Activated CD8-positive, alpha-beta T cell treated with anti-CD3 and anti-CD28 coated beads, Interleukin-2, amount 10 ng/mL, durations not matched to agents 7 days and 5 days (primary cell): ENCODE measurements around the gene TMEM208. TPM values are rescaled to one million over a fixed set of nuclear protein-coding genes. Genes with fewer than 3 reads are reported as not detected.
A peak's percentile ranks its signal among the peaks of the same experiment; 100 is the strongest.

ENCODE experiments used
- ATAC-seq: fragments of 150-1000 bp; cut with Tn5 transposase; one replicate; pipeline ENCODE4 v1.10.0; 2021; ENCODE audit warnings: moderate library complexity
- CTCF ChIA-PET: fragments of 350-600 bp; sonication (Branson Sonifier 250); formaldehyde crosslinking; loops from one replicate; lab custom pipeline; 2021; ENCODE audit warnings: antibody characterized with exemption; lab: Charles Lee
- POLR2A ChIA-PET: fragments of 350-600 bp; sonication (Branson Sonifier 250); formaldehyde crosslinking; loops from one replicate; lab custom pipeline; 2021; ENCODE audit warnings: antibody characterized with exemption; lab: Charles Lee
- DNase-seq: peaks from one replicate; pipeline ENCODE4 v3.0.0-alpha.2; 2020
- H3K27ac Mint-ChIP-seq: one replicate; pipeline ENCODE4 v1.8.0; 2021; ENCODE audit warnings: mild to moderate bottlenecking, mixed read lengths
- H3K27me3 Mint-ChIP-seq: one replicate; pipeline ENCODE4 v1.8.0; 2021; ENCODE audit warnings: low read depth, mixed read lengths
- H3K36me3 Mint-ChIP-seq: one replicate; pipeline ENCODE4 v1.8.0; 2021; ENCODE audit warnings: low read depth, mixed read lengths
- H3K4me1 Mint-ChIP-seq: one replicate; pipeline ENCODE4 v1.8.0; 2021; ENCODE audit warnings: low read depth, mixed read lengths
- H3K4me3 Mint-ChIP-seq: one replicate; pipeline ENCODE4 v1.8.0; 2021; ENCODE audit warnings: mild to moderate bottlenecking, mixed read lengths
- H3K9me3 Mint-ChIP-seq: one replicate; pipeline ENCODE4 v1.8.0; 2022; ENCODE audit warnings: mixed read lengths; ENCODE audit not compliant: insufficient read depth
- total RNA-seq, 2 experiments: library from RNA; stranded (reverse); gene quantifications; one replicate each; pipeline ENCODE4 v1.2.3, GENCODE V29; 2021

The TMEM208 gene
- total RNA-seq, 2 experiments from 2014 or later, result 33.7 TPM

DNA sequence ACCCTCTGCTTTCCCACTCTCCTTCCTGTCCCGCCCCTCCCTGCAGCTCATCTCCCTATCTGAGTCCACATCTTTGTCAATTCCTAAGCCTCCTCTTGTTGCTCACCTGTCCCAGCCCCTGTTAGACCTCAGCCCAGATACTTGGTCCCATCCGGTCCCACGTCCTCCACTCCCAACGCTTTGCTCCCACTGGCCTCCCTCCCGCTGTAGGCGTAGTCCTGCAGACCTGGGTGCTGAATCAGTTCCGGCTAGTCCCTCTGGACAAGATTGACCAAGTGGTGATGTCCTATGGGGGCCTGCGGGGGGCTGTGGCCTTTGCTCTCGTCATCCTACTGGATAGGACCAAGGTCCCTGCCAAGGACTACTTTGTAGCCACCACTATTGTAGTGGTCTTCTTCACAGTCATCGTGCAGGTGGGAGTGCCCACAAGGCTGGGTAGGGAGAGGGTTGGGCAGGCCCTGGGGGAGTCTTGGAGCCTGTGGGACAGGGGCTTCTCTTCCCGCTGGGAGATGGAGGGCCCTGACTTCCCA is 29.8 kb downstream of the TMEM208 start:
- Mint-ChIP-seq H3K27ac (no peak overlapping the region), H3K4me1 (no peaks in the 10 kb centered on the region), H3K4me3 (no peak overlapping the region), H3K9me3 (no peaks in the 10 kb centered on the region), H3K36me3 (no peaks in the 10 kb centered on the region), H3K27me3 (no peaks in the 10 kb centered on the region)
- CTCF ChIA-PET, result no interaction called here
- POLR2A ChIA-PET, result no interaction called here
- DNase-seq (no peak), ATAC-seq (no peak)

DNA sequence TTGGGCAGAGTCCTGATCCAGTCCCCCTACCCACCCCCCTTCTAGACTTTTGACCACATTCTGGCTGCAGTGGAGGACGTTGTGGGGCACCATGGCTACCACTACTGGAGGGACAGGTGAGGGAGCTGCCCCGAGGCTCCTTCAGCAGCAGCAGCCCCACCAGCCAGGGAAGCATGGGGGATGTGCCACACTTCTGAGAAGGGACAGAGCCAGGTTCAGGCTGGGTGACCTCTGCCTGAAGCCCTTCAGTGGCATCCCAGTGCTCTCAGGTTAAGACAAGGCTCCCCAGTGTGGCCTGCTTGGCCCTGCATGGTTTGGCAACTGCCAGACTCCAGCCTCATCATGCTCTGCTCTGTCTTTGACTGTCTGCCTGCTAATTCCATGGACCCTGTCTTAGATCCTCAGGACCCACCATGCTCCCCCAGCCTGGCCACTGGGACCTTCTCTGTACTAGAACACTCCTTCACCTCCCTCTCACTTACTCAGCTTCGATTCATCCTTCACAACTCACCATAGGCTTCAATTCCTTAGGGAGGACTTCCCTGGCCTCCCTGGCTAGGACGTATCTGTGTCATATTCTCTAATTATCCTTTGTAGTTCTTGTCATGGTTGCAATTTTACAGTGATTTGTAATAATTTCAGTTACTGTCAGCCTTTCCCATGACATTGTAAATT is 30.7 kb downstream of the TMEM208 start:
- Mint-ChIP-seq H3K27ac (no peak overlapping the region), H3K9me3 (no peaks in the 10 kb centered on the region), H3K4me3 (no peak overlapping the region), H3K27me3 (no peaks in the 10 kb centered on the region), H3K4me1 (no peaks in the 10 kb centered on the region), H3K36me3 (no peaks in the 10 kb centered on the region)
- ChIA-PET POLR2A (no interaction called here), CTCF (interaction anchor here (1.0 kb wide), 1 partner anchor 21 kb away, joined by 3 read pairs; no protein-coding TSS in a partner anchor)
- DNase-seq (no peak), ATAC-seq (no peak)

DNA sequence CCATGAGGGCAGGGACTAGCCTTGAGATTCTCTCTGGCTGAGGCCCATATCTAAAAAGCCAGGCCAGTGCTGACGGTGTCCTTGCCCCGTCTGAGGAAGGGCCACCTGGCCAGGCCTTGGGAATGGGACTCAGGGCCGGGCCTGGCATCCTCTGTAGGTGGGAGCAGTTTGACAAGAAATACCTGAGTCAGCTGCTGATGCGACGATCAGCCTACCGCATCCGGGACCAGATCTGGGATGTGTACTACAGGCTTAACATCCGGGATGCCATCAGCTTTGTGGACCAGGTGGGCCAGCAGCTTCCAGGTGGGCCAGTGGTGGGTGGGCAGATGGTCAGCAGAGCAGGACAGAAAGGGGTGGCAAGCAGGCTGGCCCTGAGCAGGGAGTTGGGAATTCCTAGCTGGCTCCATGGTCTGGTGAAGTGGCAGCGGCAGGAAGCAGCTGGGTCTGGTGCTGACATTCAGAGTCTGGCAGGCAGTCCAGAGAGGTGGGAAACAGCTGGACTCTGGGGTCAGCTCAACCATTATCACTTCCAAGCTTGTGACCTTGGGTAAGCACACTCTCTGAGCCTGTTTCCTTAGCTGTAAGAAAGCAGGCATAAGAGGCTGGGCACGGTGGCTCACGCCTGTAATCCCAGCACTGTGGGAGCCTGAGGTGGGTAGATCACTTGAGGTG is 31.4 kb downstream of the TMEM208 start:
- Mint-ChIP-seq H3K9me3 (no peaks in the 10 kb centered on the region), H3K36me3 (no peaks in the 10 kb centered on the region), H3K4me3 (no peak overlapping the region), H3K4me1 (no peaks in the 10 kb centered on the region), H3K27me3 (no peaks in the 10 kb centered on the region), H3K27ac (no peak overlapping the region)
- POLR2A ChIA-PET, result no interaction called here
- CTCF ChIA-PET, result interaction anchor here (0.8 to 1.0 kb wide), 2 partner anchors 9 to 20 kb away, joined by 3 read pairs; partner anchors contain the start of gene SLC9A5
- no peak for ATAC-seq
- no peak for DNase-seq

DNA sequence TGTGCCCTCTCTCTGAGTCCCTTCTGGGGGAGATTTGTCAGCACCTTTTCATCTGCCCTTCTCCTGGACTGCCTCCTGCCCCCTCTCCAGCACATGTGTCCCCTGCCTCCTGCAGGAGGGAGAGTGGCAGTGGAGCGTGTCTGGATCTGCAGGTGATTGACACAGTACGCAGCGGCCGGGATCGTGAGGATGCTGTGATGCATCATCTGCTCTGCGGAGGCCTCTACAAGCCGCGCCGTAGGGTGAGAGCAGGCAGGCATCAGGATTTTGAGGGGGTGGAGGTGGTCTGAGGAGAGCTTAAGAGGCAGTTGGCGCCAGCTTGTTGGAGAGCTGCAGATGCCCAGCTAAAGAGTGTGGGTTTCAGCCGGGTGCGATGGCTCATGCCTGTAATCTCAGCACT is 32.8 kb downstream of the TMEM208 start:
- ATAC-seq (no peak), DNase-seq (no peak)
- H3K9me3 Mint-ChIP-seq, result no peaks in the 10 kb centered on the region
- H3K36me3 Mint-ChIP-seq, result no peaks in the 10 kb centered on the region
- ChIA-PET POLR2A (no interaction called here), CTCF (interaction anchor here (0.9 to 2.6 kb wide), 9 partner anchors 10 to 299 kb away, joined by 3 to 34 read pairs (median 6); partner anchors contain the start of genes CES3, KCTD19 and LRRC36)
- no peaks in the 10 kb centered on the region for H3K4me1 Mint-ChIP-seq
- no peaks in the 10 kb centered on the region for H3K27me3 Mint-ChIP-seq
- H3K27ac Mint-ChIP-seq, result no peak overlapping the region
- no peak overlapping the region for H3K4me3 Mint-ChIP-seq

DNA sequence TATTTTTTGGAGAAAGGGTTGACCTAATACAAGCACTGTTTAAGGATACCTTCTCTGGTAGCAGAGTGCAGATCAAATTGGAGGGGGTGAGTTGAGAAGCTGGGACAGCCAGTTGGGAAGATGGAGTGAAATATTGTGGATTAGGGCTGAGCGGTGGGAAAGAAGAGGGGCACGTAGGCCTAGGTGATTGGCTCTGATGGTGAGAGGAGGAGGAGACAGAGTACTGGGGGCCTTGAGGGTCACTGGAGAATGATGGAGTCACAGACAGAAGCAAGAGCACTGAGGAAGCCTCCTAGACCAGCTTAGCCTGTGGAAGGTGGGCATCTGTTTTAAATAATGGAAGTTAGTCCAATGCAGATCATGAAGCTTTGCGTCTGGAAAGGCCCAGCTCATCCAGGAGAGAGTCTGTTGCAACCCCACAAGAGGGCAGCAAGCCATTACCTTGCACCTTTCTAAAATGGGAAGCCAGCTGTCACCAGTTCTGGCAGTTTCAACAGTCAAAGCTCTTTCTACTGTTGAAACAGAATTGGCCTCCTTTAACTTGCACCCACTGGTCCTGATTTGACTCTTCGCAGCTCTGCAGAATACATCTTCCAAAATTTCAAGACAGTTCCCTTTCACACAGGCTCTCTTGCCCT is 33.6 kb downstream of the TMEM208 start:
- POLR2A ChIA-PET, result no interaction called here
- CTCF ChIA-PET, result interaction anchor here (0.7 to 2.6 kb wide), 27 partner anchors 9 to 357 kb away, joined by 3 to 34 read pairs (median 4); partner anchors contain the start of genes CES3, FHOD1, KCTD19 and LRRC36
- no peak overlapping the region for H3K27ac Mint-ChIP-seq
- no peaks in the 10 kb centered on the region for H3K36me3 Mint-ChIP-seq
- H3K9me3 Mint-ChIP-seq, result no peaks in the 10 kb centered on the region
- H3K27me3 Mint-ChIP-seq, result no peaks in the 10 kb centered on the region
- ATAC-seq (peak; percentile 54), DNase-seq (peak; percentile 51)
- H3K4me1 Mint-ChIP-seq, result no peaks in the 10 kb centered on the region
- H3K4me3 Mint-ChIP-seq, result no peak overlapping the region

DNA sequence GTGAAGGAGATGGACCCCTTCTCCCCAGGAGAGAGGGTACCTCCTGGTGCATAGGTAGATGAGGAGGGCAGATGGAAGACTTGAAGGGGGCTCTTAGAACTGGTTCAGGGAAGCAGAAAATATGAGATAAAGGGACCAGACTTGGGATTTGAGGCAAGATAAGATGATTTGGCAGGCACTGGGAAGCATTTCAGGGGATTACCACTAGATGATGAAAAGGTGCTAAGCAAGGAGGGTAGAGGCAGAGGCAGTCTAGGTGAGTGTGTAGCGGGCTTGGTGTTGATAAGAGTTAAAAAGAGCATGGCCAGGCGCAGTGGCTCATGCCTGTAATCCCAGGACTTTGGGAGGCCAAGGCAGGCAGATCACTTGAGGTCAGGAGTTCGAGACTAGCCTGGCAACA is 36.3 kb downstream of the TMEM208 start:
- no peaks in the 10 kb centered on the region for H3K27me3 Mint-ChIP-seq
- ChIA-PET POLR2A (no interaction called here), CTCF (interaction anchor here (1.6 kb wide), 1 partner anchor 165 kb away, joined by 3 read pairs; no protein-coding TSS in a partner anchor)
- no peaks in the 10 kb centered on the region for H3K9me3 Mint-ChIP-seq
- H3K4me1 Mint-ChIP-seq, result no peaks in the 10 kb centered on the region
- no peak for DNase-seq
- H3K27ac Mint-ChIP-seq, result no peak overlapping the region
- H3K4me3 Mint-ChIP-seq, result no peak overlapping the region
- H3K36me3 Mint-ChIP-seq, result no peaks in the 10 kb centered on the region
- ATAC-seq, result no peak

DNA sequence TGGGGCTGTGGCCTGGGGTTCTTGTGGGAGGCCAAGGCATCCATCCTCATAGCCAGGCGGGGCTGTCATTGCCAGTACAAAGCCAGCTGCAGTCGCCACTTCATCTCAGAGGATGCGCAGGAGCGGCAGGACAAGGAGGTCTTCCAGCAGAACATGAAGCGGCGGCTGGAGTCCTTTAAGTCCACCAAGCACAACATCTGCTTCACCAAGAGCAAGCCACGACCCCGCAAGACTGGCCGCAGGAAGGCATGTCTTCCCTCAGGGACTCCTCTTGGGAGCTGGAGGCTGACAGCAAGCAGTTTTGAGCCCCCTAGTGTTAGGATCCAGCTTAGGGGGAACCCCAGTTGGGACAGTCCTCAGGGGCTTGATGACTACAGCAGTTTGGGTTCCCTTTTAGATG is 37.3 kb downstream of the TMEM208 start:
- Mint-ChIP-seq H3K36me3 (no peaks in the 10 kb centered on the region), H3K4me3 (no peak overlapping the region), H3K27ac (no peak overlapping the region), H3K27me3 (no peaks in the 10 kb centered on the region), H3K9me3 (no peaks in the 10 kb centered on the region), H3K4me1 (no peaks in the 10 kb centered on the region)
- CTCF ChIA-PET, result interaction anchor here (1.6 to 2.3 kb wide), 2 partner anchors 16 to 164 kb away, joined by 3 to 5 read pairs; partner anchors contain the start of gene SLC9A5
- ATAC-seq, result no peak
- no peak for DNase-seq
- POLR2A ChIA-PET, result interaction anchor here (1.2 kb wide), 1 partner anchor 21 kb away, joined by 3 read pairs; no protein-coding TSS in a partner anchor

DNA sequence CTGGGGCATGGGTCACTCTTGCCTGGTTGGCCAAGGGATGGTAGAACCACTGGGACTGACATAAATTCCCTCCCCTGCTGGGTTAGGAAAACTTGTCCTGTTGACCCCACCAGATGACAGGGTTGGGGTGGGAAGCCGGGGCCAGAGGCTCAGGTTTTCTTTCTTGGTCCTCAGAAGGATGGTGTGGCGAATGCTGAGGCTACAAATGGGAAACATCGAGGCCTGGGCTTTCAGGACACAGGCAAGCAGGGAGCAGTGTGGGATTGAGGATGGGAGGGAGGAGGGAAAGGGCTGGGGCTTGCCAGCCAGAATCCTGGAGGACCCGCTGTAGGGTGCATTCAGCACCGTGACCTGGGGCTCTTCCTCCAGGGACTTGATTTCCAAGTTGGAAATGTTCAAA is 37.9 kb downstream of the TMEM208 start:
- ChIA-PET POLR2A (interaction anchor here (1.2 kb wide), 1 partner anchor 21 kb away, joined by 3 read pairs; no protein-coding TSS in a partner anchor), CTCF (interaction anchor here (1.5 to 2.3 kb wide), 4 partner anchors 14 to 216 kb away, joined by 3 to 5 read pairs (median 4); partner anchors contain the start of genes ATP6V0D1 and SLC9A5)
- H3K27ac Mint-ChIP-seq, result no peak overlapping the region
- H3K4me1 Mint-ChIP-seq, result no peaks in the 10 kb centered on the region
- no peaks in the 10 kb centered on the region for H3K27me3 Mint-ChIP-seq
- ATAC-seq (no peak), DNase-seq (no peak)
- no peak overlapping the region for H3K4me3 Mint-ChIP-seq
- H3K9me3 Mint-ChIP-seq, result no peaks in the 10 kb centered on the region
- H3K36me3 Mint-ChIP-seq, result no peaks in the 10 kb centered on the region

DNA sequence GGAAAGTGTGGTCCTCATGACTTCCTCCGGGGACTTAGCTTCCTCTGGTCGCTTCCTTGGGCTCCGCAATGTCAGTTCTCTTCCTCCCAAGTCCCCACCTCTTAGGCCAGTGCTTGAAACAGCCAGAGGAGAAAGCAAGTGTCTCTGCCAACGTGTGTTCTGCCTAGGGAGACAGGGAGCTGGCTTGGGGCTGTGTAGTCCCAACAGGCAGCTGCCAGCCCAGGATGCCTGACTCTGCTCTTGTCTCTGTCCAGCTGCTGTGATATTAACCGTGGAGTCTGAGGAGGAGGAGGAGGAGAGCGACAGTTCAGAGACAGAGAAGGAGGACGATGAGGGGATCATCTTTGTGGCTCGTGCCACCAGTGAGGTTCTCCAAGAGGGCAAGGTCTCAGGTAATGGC is 38.9 kb downstream of the TMEM208 start:
- no peaks in the 10 kb centered on the region for H3K9me3 Mint-ChIP-seq
- no peak overlapping the region for H3K27ac Mint-ChIP-seq
- H3K4me1 Mint-ChIP-seq, result no peaks in the 10 kb centered on the region
- ATAC-seq (no peak), DNase-seq (no peak)
- ChIA-PET POLR2A (no interaction called here), CTCF (interaction anchor here (1.5 to 2.3 kb wide), 3 partner anchors 13 to 215 kb away, joined by 3 to 5 read pairs (median 5); partner anchors contain the start of genes ATP6V0D1 and SLC9A5)
- H3K36me3 Mint-ChIP-seq, result no peaks in the 10 kb centered on the region
- H3K4me3 Mint-ChIP-seq, result no peak overlapping the region
- H3K27me3 Mint-ChIP-seq, result no peaks in the 10 kb centered on the region

DNA sequence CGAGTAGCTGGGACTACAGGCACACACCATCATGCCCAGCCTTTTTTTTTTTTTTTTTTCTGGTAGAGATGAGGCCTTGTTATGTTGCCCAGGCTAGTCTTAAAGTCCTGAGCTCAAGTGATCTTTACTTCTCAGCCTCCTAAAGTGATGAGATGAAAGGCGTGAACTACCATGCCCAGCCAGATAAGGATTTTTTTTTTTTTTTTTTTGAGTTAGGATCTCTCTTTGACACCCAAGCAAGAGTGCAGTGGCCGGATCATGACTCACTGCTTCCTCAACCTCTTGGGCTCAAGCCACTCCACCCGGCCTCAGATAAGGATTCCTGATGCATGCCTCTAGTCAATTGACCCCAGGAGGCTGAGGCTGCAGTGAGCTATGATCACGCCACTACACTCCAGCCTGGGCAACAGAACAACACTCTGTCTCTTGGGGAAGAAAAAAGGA is 41.2 kb downstream of the TMEM208 start:
- ChIA-PET CTCF (interaction anchor here (0.8 kb wide), 1 partner anchor 71 kb away, joined by 4 read pairs; no protein-coding TSS in a partner anchor), POLR2A (interaction anchor here (0.8 kb wide), 1 partner anchor 343 kb away, joined by 3 read pairs; the partner anchor contains the start of gene RRAD)
- no peaks in the 10 kb centered on the region for H3K4me1 Mint-ChIP-seq
- DNase-seq (no peak), ATAC-seq (no peak)
- no peak overlapping the region for H3K27ac Mint-ChIP-seq
- no peaks in the 10 kb centered on the region for H3K9me3 Mint-ChIP-seq
- H3K27me3 Mint-ChIP-seq, result no peaks in the 10 kb centered on the region
- peaks cover 5% of the 10 kb centered on the region for H3K36me3 Mint-ChIP-seq
- H3K4me3 Mint-ChIP-seq, result no peak overlapping the region

DNA sequence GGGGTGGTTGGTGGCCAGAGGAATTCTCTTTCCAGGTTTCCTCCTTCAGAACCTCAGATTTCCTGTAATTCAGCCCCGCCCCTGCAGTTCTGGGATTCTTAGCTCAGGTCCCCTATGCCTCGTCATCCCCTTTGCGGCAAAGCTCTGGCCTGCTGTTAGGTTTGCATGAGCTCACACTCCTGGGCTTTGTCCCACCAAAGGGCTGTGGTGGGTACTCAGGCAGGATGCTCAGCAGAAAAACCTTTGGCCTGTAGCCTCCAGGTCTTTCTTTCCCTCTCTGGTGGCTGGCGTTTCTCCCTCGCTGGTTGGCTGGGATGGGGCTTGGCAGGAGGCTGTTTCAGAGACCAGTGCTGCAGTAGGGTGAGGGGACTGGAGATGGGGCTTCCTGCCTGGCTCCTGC is 42.8 kb downstream of the TMEM208 start:
- Mint-ChIP-seq H3K9me3 (no peaks in the 10 kb centered on the region), H3K4me3 (no peak overlapping the region), H3K4me1 (no peaks in the 10 kb centered on the region), H3K36me3 (peaks cover 7% of the 10 kb centered on the region), H3K27ac (no peak overlapping the region), H3K27me3 (no peaks in the 10 kb centered on the region)
- ChIA-PET CTCF (interaction anchor here (0.9 to 1.7 kb wide), 4 partner anchors 9 to 70 kb away, joined by 3 to 9 read pairs (median 5); no protein-coding TSS in a partner anchor), POLR2A (interaction anchor here (1.5 kb wide), 1 partner anchor 22 kb away, joined by 4 read pairs; the partner anchor contains the start of gene FHOD1)
- DNase-seq, result no peak
- ATAC-seq, result no peak
